MM.1S (cell line): ENCODE results near the gene COL6A3.

Experiments
- DNase-seq: peaks from one replicate; pipeline ENCODE4 v3.0.0-alpha.2; 2015
- H2AFZ ChIP-seq: fragments of 300-600 bp; sonication (generic); 2 replicates; pipeline ENCODE4 v1.6.0; 2016; ENCODE audit warnings: antibody characterized with exemption, low read length
- H3F3A ChIP-seq: fragments of 300-600 bp; sonication (generic); 2 replicates; pipeline ENCODE4 v1.6.1; 2016; ENCODE audit warnings: mild to moderate bottlenecking, antibody characterized with exemption, low read length, moderate library complexity, mixed read lengths; ENCODE audit not compliant: insufficient read depth
- H3K27ac ChIP-seq: fragments of 300-600 bp; sonication (generic); 2 replicates; pipeline ENCODE4 v1.5.1; 2016; ENCODE audit warnings: mild to moderate bottlenecking, low read length
- H3K27me3 ChIP-seq: fragments of 300-600 bp; sonication (generic); replicated peaks from 2 replicates; pipeline ENCODE4 v1.6.0; 2016; ENCODE audit warnings: low read length; ENCODE audit not compliant: insufficient read depth
- H3K36me3 ChIP-seq: fragments of 300-600 bp; sonication (generic); replicated peaks from 2 replicates; pipeline ENCODE4 v1.6.1; 2016; ENCODE audit warnings: mild to moderate bottlenecking, low read length, mixed read lengths; ENCODE audit not compliant: insufficient read depth
- H3K4me1 ChIP-seq: fragments of 300-600 bp; sonication (generic); 2 replicates; pipeline ENCODE4 v1.6.1; 2016; ENCODE audit warnings: low read length, mixed read lengths
- H3K4me2 ChIP-seq: fragments of 300-600 bp; sonication (generic); 2 replicates; pipeline ENCODE4 v1.6.0; 2016; ENCODE audit warnings: low read depth, low read length
- H3K4me3 ChIP-seq: fragments of 300-600 bp; sonication (generic); 2 replicates; pipeline ENCODE4 v1.5.1; 2016; ENCODE audit warnings: low read length, mixed read lengths
- H3K79me2 ChIP-seq: fragments of 300-600 bp; sonication (generic); 2 replicates; pipeline ENCODE4 v1.6.1; 2016; ENCODE audit warnings: mixed run types, low read length, mixed read lengths
- H3K9ac ChIP-seq: fragments of 300-600 bp; sonication (generic); 2 replicates; pipeline ENCODE4 v1.6.1; 2016; ENCODE audit warnings: low read length, mixed read lengths
- H3K9me2 ChIP-seq: fragments of 300-600 bp; sonication (generic); replicated peaks from 2 replicates; pipeline ENCODE4 v1.6.1; 2016; ENCODE audit warnings: mild to moderate bottlenecking, low read length, mixed read lengths; ENCODE audit not compliant: insufficient read depth
- H3K9me3 ChIP-seq: fragments of 300-600 bp; sonication (generic); replicated peaks from 2 replicates; pipeline ENCODE4 v1.6.1; 2016; ENCODE audit warnings: mild to moderate bottlenecking, low read length, mixed read lengths; ENCODE audit not compliant: insufficient read depth
- H4K20me1 ChIP-seq: fragments of 300-600 bp; sonication (generic); 2 replicates; pipeline ENCODE4 v1.6.1; 2016; ENCODE audit warnings: mild to moderate bottlenecking, low read length, moderate library complexity, mixed read lengths; ENCODE audit not compliant: insufficient read depth
- EZH2 ChIP-seq: fragments of 300-600 bp; sonication (generic); optimal IDR thresholded peaks from 2 replicates; pipeline ENCODE3; 2017; ENCODE audit warnings: low read depth, mild to moderate bottlenecking, antibody characterized with exemption, low read length, mixed read lengths
- EZH2phosphoT487 ChIP-seq: fragments of 300-600 bp; sonication (generic); IDR thresholded peaks from 2 replicates; pipeline ENCODE4 v1.6.1; 2018; ENCODE audit warnings: antibody characterized with exemption, low read length
- TF ChIP-seq, protein P1 (sequence below): fragments of 300-600 bp; sonication (generic); IDR thresholded peaks from 2 replicates; pipeline ENCODE4 v1.5.1; 2016; ENCODE audit warnings: antibody characterized with exemption, low read length, mixed read lengths

Gene COL6A3

DNA sequence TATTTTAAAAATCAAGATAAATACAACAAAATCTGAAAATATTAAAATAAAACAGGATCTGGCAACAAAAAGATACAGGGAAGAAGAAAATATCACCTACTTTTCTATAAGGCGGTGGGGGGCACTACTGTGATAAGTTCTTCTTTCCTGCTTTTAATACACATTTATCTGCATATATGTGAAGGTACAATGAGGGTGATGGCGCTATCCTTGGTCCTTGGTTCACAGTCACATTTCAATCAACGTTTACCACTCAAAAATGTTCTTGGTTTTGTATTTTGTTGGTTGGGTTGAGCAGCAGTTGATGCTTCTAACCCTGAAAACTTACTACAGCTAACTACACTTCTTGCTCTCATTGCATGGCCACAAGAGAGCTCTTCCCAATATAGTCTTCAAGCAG is 112.4 kb downstream of the COL6A3 start:
- no peak overlapping the region for H3K27ac ChIP-seq
- H3K36me3 ChIP-seq: no peaks in the 10 kb centered on the region
- H4K20me1 ChIP-seq: no peaks in the 10 kb centered on the region
- no peaks in the 10 kb centered on the region for H3F3A ChIP-seq
- no peak overlapping the region for H3K4me3 ChIP-seq
- no peak overlapping the region for H3K4me2 ChIP-seq
- no peaks in the 10 kb centered on the region for H3K4me1 ChIP-seq
- no peak overlapping the region for H3K9ac ChIP-seq
- no peaks in the 10 kb centered on the region for H3K9me3 ChIP-seq
- H3K9me2 ChIP-seq: no peaks in the 10 kb centered on the region
- no peaks in the 10 kb centered on the region for H3K27me3 ChIP-seq
- no peak overlapping the region for H2AFZ ChIP-seq
- no peak for TF ChIP-seq EZH2phosphoT487
- no peak for TF ChIP-seq EZH2
- H3K79me2 ChIP-seq: no peaks in the 10 kb centered on the region
- no peak for DNase-seq

DNA sequence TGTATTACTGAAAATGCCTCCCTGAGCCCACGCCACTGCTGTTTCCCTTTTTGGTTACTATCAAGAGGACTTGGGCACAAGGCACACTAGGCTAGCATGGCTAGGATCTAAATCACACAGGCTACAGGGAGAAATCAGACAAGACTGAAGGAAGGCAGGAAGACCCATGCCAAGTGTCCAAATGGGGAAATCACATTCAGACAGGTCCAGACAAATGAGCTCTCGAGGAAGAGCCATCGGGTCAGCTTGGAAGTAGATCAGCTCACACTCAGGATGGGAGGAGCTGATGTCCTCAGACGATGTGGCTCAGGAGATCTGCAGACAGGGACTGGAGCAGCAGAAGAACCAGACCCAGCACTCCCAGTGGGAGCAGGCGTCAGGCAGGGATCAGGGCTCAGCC is 113.2 kb downstream of the COL6A3 start:
- no peaks in the 10 kb centered on the region for H3K79me2 ChIP-seq
- DNase-seq: no peak
- no peaks in the 10 kb centered on the region for H3K4me1 ChIP-seq
- H4K20me1 ChIP-seq: no peaks in the 10 kb centered on the region
- H3K4me3 ChIP-seq: no peak overlapping the region
- no peaks in the 10 kb centered on the region for H3K36me3 ChIP-seq
- H3F3A ChIP-seq: no peaks in the 10 kb centered on the region
- H3K9ac ChIP-seq: no peak overlapping the region
- no peak overlapping the region for H2AFZ ChIP-seq
- no peak overlapping the region for H3K27ac ChIP-seq
- no peaks in the 10 kb centered on the region for H3K9me3 ChIP-seq
- H3K9me2 ChIP-seq: no peaks in the 10 kb centered on the region
- no peak overlapping the region for H3K4me2 ChIP-seq
- H3K27me3 ChIP-seq: no peaks in the 10 kb centered on the region
- TF ChIP-seq EZH2phosphoT487 (no peak), EZH2 (no peak)
- TF ChIP-seq, protein P1, sequence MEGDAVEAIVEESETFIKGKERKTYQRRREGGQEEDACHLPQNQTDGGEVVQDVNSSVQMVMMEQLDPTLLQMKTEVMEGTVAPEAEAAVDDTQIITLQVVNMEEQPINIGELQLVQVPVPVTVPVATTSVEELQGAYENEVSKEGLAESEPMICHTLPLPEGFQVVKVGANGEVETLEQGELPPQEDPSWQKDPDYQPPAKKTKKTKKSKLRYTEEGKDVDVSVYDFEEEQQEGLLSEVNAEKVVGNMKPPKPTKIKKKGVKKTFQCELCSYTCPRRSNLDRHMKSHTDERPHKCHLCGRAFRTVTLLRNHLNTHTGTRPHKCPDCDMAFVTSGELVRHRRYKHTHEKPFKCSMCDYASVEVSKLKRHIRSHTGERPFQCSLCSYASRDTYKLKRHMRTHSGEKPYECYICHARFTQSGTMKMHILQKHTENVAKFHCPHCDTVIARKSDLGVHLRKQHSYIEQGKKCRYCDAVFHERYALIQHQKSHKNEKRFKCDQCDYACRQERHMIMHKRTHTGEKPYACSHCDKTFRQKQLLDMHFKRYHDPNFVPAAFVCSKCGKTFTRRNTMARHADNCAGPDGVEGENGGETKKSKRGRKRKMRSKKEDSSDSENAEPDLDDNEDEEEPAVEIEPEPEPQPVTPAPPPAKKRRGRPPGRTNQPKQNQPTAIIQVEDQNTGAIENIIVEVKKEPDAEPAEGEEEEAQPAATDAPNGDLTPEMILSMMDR: no peak

DNA sequence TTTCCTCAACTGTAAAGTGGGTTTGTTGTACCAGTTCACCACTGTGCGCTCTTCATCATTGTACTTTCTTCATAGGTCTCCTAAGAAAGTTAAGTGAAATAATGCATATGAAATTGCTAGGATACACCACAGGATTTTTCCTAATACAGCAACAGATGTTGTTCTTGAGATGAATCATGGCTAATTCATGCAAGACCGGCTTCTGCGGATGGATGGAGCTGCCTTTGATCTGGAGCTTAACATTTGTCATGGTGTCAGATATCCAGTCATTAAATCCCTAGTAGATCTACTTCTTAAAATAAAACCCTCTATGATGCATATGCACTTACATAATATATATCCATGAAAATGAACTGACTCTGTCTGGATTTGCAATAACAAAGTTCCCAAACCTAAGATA is 114.1 kb downstream of the COL6A3 start:
- Histone ChIP-seq H3K36me3 (no peaks in the 10 kb centered on the region), H3K27ac (no peak overlapping the region), H3K4me1 (no peaks in the 10 kb centered on the region), H4K20me1 (no peaks in the 10 kb centered on the region), H3K9ac (no peak overlapping the region), H3F3A (no peaks in the 10 kb centered on the region), H3K27me3 (no peaks in the 10 kb centered on the region), H3K9me3 (no peaks in the 10 kb centered on the region), H3K79me2 (no peaks in the 10 kb centered on the region), H3K4me3 (no peak overlapping the region), H2AFZ (no peak overlapping the region), H3K4me2 (no peak overlapping the region), H3K9me2 (no peaks in the 10 kb centered on the region)
- TF ChIP-seq, protein P1: no peak
- TF ChIP-seq EZH2phosphoT487 (no peak), EZH2 (no peak)
- no peak for DNase-seq

DNA sequence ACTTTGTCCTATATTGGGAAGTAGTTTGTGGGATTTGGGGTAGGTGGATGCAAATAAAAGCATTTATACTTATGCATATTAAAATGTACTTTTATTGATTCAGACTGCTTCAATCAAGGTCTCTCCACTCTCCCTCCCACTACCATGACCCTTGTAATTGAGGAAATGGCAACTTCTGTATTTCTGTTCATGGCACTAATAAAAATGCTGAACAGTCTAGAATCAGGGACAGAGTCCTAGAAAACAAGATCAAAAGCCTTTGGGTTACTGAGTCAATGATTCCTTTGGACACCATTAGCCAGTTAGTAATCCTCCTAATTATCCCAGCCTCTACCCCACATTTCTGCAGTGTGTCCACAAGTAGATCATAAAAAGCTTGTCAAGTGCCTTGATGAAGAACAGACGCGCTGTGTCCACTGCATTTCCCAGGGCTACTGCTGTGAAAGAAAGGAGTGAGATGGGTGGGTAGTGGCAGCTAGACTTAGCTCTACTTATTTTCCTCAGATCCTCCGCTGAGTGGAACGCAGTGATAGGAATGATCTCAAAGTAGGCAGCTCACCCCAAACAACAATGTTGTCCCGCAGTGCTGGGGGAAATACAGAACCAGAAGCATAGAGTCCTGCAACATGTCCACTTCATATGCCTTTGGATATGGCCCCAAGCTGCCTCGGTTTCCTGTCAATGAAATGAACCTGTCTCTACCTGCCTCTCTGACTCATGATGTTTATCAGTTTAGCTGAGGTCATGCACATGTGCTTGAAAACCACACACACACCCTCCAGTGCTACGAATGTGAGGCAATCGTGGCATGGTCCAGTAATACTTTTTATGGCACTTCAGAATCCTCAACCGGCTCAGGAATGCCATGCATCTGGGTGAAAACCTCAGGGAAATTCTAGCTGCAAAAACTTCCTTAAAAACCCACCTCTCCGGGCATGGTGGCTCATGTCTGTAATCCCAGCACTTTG is 115.5 kb downstream of the COL6A3 start:
- no peaks in the 10 kb centered on the region for H3K36me3 ChIP-seq
- no peaks in the 10 kb centered on the region for H3K9me3 ChIP-seq
- H3K27me3 ChIP-seq: no peaks in the 10 kb centered on the region
- no peak overlapping the region for H3K4me2 ChIP-seq
- H4K20me1 ChIP-seq: no peaks in the 10 kb centered on the region
- no peaks in the 10 kb centered on the region for H3K4me1 ChIP-seq
- no peak for DNase-seq
- no peak overlapping the region for H3K9ac ChIP-seq
- no peak overlapping the region for H2AFZ ChIP-seq
- H3K9me2 ChIP-seq: no peaks in the 10 kb centered on the region
- no peak overlapping the region for H3K4me3 ChIP-seq
- TF ChIP-seq EZH2 (no peak), EZH2phosphoT487 (no peak)
- TF ChIP-seq, protein P1: no peak
- no peaks in the 10 kb centered on the region for H3F3A ChIP-seq
- no peaks in the 10 kb centered on the region for H3K79me2 ChIP-seq
- no peak overlapping the region for H3K27ac ChIP-seq
